ENCODE data around the gene CCDC179.

The CCDC179 gene

GRCh38 chr11:22860241-22860640 is at the start of gene CCDC179:
Gene CCDC179 (minus strand): TSS chr11:22860474. CDS start chr11:22860421, 53 bp downstream.
- no peak for DNase-seq (ENCODE audit: low read depth)

GRCh38 chr11:22903782-22904181 is 43.5 kb upstream of the CCDC179 start:
- no peak for DNase-seq (ENCODE audit: low read depth)

GRCh38 chr11:22901603-22902002 is 41.3 kb upstream of the CCDC179 start:
- no peak for DNase-seq (ENCODE audit: low read depth)

- no peak for DNase-seq (ENCODE audit: low read depth)
Observed at GRCh38 chr11:22900764-22901486, 40.7 kb upstream of the CCDC179 start.

GRCh38 chr11:22898036-22898435 is 37.8 kb upstream of the CCDC179 start:
- no peak for DNase-seq (ENCODE audit: low read depth)

- no peak for DNase-seq (ENCODE audit: low read depth)
Observed at GRCh38 chr11:22890227-22890626, 30.0 kb upstream of the CCDC179 start.

- DNase-seq (ENCODE audit: low read depth): no peak
Observed at GRCh38 chr11:22884217-22884616, 23.9 kb upstream of the CCDC179 start.

- DNase-seq (ENCODE audit: low read depth): no peak
Observed at GRCh38 chr11:22879630-22880029, 19.4 kb upstream of the CCDC179 start.

- no peak for DNase-seq (ENCODE audit: low read depth)
Observed at GRCh38 chr11:22878604-22879003, 18.3 kb upstream of the CCDC179 start.

- no peak for DNase-seq (ENCODE audit: low read depth)
Observed at GRCh38 chr11:22878039-22878438, 17.8 kb upstream of the CCDC179 start.

- DNase-seq (ENCODE audit: low read depth): peak; percentile 82
Observed at GRCh38 chr11:22875869-22876473, 15.7 kb upstream of the CCDC179 start.

GRCh38 chr11:22869325-22869724 is 9.1 kb upstream of the CCDC179 start:
- no peak for DNase-seq (ENCODE audit: low read depth)

GRCh38 chr11:22859756-22860155 is 518 bp downstream of the CCDC179 start:
- no peak for DNase-seq (ENCODE audit: low read depth)

GRCh38 chr11:22851477-22851876 is 8.8 kb downstream of the CCDC179 start:
- DNase-seq (ENCODE audit: low read depth): no peak

GRCh38 chr11:22846726-22847125 is 13.5 kb downstream of the CCDC179 start:
- no peak for DNase-seq (ENCODE audit: low read depth)

GRCh38 chr11:22832315-22833015 is 27.8 kb downstream of the CCDC179 start:
- DNase-seq (ENCODE audit: low read depth): no peak

GRCh38 chr11:22830082-22830414 is 30.2 kb downstream of the CCDC179 start:
- no peak for DNase-seq (ENCODE audit: low read depth)

- peak; percentile 80 for DNase-seq (ENCODE audit: low read depth)
Observed at GRCh38 chr11:22829231-22830081, 30.8 kb downstream of the CCDC179 start, which contains the start of gene SVIP. Gene SVIP (minus strand): TSS chr11:22829801. CDS start chr11:22829748, 53 bp downstream.

- DNase-seq (ENCODE audit: low read depth): no peak
Observed at GRCh38 chr11:22828373-22828772, 31.9 kb downstream of the CCDC179 start.

GRCh38 chr11:22822203-22822602 is 38.1 kb downstream of the CCDC179 start:
- no peak for DNase-seq (ENCODE audit: low read depth)

- no peak for DNase-seq (ENCODE audit: low read depth)
Observed at GRCh38 chr11:22809893-22810292, 50.4 kb downstream of the CCDC179 start.

GRCh38 chr11:22808571-22809197 is 51.6 kb downstream of the CCDC179 start:
- DNase-seq (ENCODE audit: low read depth): no peak

Measured in fibroblast of the conjunctiva (primary cell).